ENCODE results near the gene ACSM6.
A peak's percentile ranks its signal among the peaks of the same experiment; 100 is the strongest.
"Not testable (repeated sequence)": the region's sequence is repeated elsewhere in the genome, so short reads cannot be mapped to it uniquely, and the experiment has no call there.

Gene ACSM6, protein sequence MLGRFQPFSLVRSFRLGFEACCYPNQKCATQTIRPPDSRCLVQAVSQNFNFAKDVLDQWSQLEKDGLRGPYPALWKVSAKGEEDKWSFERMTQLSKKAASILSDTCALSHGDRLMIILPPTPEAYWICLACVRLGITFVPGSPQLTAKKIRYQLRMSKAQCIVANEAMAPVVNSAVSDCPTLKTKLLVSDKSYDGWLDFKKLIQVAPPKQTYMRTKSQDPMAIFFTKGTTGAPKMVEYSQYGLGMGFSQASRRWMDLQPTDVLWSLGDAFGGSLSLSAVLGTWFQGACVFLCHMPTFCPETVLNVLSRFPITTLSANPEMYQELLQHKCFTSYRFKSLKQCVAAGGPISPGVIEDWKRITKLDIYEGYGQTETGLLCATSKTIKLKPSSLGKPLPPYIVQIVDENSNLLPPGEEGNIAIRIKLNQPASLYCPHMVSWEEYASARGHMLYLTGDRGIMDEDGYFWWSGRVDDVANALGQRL

DNA sequence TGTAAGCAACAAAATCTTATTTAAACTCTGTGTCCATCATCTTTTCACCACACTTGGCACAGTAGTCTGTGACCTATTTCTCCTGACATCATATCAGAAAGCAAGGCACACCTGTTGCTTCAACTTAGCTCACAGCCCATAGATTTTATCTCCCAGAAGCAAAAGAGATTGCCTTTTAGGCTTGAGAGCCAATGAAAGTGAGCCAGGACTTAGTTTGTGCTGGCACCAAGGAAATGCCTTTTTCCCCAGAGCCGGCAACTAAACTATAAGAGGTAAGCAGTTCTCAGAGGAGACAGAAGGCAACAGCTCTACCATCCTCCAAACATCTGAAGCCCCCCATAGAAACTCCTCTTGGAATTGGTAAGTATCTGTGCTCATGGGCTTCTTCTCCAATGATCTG, at the start of gene ACSM6:
TSS of gene ACSM6 (plus strand) at position 295 of the 400 bp plus-strand sequence. CDS start 248 bp downstream, outside the sequence.
- no peak for DNase-seq

DNA sequence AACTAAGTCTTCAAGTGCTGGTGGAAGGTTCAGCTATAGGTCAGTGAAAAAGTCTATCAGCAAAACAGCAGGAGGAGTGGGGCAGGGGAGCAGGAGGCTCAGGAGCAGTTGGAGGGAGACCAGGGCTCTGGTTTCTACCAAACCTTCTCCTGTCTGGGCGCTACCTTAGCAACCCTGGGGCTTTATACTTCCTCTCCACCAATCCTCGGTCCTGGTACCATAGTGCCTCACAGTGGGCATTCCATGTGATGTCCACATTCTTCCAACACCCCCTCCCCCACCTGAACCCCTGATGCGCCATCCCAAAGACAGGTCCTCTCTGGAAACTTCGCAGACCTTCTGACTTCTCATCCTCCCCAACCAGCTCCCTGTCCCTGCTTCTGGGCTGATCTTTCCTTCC, 25.3 kb upstream of the ACSM6 start:
- DNase-seq: no peak

DNA sequence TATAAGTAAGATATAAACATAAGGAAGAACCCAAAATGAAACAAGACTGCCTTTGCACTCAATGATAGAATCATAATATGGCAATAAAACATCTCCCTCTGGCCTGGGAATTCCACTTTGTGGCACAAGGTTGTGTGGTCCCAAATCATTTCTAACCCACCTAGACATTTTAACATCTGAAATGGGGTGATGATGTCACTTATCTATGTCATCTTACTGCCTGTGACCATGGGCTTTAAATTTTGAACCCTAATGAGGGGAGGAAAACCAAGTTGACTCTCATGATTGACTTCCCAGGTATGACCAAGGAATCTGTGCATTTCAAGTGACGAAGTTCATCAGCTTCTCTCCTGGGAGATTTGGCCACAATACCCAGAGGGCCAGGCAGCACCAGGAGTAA, 24.5 kb upstream of the ACSM6 start:
- no peak for DNase-seq

DNA sequence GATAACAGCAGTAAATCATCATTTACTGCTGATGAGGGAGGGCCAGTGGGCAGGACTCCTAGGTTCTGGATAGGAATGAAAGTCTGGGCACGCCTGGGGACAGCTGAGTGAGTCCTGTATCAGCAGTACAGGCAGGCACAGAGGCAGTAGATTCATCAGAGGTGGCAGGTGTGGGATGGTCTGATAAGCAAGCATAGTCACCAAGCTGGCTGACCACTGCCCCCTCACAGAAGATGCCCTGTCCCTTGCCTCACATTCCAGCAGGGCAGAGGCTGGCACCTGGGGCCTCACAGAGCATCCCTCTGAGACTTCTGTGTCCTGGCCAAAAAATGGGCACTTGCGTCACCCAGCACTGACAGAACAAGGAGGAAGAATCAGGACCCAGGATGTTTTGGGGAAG, 23.2 kb upstream of the ACSM6 start:
- no peak for DNase-seq

DNA sequence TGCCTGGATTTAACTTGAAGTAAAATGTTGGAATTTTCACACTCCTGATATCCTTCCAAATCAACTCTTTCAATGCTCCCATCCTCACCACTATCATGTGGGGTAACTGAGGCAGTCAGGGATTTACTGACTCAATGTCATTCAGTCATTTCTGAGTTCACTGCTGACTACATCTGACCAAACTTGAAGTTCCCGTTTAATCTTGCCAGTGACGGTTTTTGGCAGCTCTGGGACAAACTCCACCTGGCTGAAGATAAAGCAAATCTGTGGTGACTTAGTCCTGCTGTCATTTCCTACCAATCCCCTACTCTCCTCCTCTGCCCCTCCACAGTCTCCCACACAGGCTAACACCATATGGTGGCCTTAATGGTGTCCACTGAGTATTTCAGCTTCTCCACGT, 22.7 kb upstream of the ACSM6 start:
- DNase-seq: no peak

DNA sequence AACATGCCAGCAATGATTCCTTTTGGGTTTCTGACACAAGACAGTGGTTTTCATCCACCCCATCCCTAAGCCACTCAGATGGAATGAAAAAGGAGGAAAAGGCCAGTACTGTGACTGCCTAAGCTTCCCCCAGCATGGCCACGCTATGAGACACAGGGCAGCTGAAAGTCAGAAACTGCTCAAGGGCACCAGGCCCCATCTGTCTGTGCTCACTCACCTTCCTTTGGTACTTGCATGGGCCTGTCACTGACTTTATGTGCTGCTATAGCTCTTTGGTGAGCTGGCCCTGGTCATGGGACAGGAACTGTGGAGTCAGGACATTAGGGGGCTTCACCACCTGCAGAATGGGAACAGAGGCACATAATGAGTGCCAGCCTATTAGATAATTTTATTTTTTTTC, 21.2 kb upstream of the ACSM6 start:
- no peak for DNase-seq

DNA sequence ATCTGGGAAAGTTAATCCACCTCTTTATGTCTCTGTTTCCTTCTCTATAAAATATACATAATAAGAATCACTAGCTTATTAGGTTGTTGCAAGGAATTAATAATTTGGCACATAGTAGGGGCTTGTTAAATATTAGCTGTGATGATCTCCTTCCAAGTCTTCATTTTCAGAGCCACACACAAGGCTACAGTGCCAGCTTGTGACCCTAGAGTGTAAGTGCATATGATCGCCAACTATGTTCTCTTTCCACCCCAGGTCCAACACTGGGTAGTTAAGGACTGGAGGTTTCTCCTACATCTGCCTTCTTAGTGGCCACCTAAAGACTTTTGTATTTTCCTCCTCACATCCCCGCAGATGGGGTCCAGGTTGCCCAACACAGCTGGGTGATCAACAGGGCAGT, 17.9 kb upstream of the ACSM6 start:
- DNase-seq: no peak

DNA sequence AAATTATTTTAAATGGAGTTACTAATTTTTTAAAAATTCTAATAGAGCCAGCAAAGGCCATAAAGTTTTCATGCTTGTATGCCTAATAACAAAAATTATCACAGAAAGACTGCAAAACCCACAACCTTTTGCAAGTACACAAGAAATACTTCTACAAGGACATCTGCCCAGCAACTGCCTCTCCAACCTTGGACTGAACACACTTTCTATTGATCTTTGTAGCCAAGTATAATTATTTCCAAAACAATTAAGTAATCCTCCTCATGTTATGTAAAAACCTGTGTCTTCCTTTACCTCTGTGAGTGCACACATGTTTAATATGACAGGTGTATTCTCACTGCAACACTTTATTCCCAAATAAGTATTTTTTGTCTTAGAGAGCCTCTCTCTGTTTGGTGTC, 16.6 kb upstream of the ACSM6 start:
- DNase-seq: no peak

DNA sequence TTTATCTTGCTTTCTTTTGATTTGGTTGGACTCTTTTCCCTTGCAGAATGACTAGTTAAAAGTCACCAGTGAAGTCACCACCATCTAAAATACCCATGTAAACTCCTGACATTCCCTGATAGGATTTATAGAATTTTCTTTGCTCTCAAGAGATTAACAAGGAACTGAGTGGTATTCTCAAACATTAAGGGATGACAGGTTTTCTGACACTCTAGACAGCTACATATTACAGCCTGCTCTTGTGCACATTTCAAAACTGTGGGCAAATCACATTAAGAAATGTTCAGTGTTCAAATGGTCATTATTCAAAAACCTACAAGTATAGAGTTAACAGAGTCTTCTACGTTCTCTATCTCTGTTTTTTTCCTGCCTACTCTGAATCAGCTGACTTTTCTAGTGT, 15.8 kb upstream of the ACSM6 start:
- no peak for DNase-seq

DNA sequence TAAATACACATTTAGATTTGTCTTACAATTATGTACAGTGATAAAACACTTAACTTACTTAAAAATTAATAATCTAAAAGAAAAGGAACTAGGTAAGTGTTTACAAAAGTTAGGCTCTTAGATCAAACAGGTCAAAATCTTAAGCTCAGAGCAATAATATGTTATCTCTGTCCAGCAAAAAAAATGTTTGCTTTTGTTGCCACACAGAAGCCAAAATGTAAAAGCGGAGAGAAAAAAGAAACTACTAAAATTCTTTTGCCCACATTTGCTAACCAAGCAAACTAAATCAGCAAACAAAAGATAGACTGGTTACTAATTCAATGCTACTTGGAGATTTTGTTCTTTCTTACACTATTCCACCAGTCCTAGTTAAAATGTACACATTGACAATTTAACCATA, 15.2 kb upstream of the ACSM6 start:
- no peak for DNase-seq

DNA sequence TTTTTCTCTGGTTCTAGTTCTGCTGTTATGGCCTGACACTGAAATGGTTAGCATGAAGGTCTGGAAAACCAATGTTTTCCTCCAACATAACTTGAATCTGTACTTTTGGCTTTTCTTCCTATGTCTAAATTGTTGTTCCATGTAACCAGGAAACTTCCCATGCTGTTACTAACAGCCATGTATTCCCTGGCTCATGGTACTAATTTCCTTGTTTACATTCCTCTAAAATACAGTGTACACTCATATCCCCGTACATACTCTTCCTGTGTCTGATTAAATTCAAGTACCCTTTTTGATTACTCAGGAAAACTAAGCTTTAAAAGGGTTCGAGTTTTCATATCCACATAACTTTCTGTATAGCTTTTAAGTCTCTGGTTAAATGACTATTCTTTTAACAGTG, 12.3 kb upstream of the ACSM6 start:
- DNase-seq: no peak

DNA sequence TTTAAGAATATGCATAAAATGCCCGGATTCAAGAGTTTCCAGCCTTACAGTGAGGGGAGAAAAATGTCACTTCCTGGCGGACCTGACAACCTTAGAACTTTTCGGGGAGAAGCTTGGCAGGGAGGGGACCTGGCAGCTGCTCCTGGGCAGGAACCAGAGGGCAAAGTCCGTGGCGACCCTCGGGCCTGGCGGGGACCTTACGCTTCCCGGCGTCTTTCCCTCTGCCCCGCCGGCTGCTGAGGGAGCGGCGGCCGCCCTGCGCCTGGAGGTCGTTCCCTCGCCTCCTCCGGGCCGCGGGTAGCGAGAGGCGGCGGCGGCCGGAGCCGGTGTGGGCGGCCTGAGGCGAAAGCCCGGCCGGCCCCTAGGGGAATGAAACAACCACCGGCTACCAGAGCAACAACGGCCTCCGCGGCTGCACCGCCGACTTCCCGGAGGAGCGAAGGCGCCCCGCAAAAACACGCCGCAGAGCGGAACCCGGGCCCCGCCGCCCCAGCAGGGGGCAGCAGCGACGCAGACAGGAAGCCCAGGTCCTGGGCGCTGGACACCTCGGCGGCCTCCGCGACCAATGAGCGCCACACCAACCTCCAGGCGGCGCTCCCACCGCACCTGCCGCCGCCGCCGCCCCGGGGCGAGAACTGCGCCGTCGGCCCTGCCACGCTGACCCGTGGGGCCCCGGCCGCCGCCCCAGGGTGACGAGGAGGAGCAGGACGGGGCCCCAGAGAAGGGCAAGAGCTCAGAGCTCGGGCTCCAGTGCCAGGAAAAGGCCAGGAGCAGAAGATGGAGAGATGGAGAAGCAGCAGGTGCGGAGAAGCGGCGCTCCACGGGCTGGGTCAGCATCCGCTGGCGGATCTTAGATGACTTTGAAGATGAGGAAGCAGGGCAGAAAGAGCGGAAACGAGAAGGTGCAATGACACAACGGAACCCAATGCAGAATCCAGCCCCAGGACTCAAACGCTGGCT, 10.5 kb upstream of the ACSM6 start:
- DNase-seq: peak; percentile 40

DNA sequence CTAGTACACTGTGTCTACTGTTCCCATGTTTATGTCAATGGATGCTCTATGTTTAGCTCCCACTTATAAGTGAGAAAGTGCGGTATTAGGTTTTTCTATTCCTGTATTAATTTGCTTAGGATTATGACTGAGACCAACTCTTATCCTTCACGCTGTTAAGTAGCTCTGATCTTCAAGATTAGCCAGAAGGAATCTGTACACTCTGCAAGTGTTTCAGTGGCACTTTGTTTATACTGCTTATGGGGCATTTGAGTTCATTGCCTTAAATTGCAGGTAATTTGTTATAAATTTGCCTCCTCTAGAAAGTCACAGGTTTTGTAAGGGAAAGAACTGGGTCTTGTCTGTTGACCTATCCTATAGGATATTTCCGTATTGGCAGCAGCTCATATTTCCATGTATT, 6.4 kb upstream of the ACSM6 start:
- DNase-seq: no peak

DNA sequence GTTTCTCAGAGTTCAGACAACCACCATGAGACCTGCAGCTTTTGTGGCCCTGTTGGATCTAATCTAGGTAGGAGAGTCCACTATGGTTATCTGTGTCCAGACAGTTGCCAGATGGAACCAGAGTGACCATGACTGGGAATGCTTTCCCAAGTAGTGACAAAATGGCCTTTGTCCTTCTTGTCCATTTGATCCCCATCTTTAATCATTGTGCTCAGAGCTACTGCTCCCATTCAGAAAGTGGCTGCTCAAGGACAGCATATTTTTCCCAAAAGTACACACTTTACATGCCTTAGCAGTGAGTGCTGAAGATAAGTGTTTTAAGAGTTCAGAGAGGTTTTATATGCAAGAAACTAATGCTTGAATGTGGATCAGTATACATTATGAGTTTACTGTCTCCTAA, 5.4 kb upstream of the ACSM6 start:
- no peak for DNase-seq

DNA sequence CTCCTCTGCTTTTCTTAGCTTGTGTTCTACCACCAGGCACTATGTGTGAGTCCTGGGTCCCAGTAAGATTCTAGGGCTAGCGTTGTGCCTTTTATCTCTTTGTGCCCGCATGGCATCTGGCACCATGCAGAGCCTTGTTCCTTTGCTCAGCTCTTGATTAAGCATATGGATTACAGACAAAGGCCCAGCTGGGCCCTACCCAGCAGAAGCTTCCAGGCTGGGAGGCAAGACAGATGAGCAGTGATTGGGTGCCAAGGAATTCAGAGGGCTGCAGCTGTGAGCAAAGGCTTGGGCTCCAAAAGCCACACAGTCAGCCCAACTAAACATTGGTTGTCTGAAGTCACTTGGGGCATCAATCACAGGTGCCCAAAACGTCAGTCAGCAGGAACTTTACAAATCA, 2.0 kb downstream of the ACSM6 start:
- no peak for DNase-seq

DNA sequence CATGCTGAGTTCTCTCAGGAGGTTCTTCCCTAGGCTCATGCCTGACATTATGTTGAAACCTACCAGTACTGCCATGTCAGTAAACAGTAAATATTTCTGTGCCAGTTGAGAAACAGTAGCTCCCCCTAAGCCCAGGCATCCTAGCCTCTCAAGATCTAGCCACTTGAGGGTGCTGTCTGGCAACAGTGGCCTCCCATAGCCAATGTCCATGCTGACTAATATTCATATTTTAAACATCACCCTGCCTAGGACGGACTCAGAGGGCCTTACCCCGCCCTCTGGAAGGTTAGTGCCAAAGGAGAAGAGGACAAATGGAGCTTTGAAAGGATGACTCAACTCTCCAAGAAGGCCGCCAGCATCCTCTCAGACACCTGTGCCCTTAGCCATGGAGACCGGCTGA, 7.7 kb downstream of the ACSM6 start:
- no peak for DNase-seq

DNA sequence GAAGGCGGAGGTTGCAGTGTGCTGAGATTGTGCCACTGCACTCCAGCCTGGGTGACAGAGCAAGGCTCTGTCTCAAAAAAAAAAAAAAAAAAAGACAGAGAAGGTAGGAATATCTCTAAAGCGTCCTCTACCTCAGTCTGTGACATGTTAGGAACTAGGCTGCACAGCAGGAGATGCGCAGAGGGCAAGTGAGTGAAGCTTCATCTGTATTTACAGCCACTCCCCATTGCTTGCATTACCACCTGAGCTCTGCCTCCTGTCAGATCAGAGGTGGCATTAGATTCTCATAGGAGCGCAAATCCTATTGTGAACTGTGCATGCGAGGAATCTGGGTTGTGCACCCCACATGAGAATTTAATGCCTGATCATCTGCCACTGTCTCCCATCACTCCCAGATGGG, 8.8 kb downstream of the ACSM6 start:
- not testable (repeated sequence) for DNase-seq

DNA sequence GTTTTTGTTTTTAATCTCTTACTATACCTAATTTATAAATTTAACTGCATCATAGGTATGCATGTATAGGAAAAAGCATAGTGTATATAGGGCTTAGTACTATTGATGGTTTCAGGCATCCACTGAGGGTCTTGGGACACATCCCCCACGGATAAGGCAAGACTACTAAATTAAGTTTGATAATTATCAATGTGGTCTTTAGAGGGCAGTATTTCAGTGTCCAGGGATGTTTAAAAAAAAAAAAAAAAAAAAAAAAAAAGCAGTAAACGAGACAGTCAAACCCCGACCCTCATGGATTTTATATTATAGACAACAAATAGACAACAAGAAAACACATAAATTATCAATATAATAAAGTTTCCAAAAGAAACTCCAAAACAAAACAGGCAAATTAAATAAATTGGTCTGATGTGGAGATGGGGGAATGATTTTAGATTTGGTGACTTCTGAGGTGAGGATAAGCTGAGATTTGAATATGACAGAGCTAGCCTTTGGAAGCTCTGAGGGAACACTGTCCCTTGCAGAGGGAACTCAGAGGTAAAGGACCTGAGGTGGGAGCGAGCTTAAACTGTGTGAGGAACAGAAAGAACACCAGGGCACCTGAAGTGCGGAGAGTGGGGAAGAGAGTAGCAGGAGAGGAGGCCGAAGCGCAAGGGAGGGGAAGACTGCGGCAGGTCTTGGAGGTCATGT, 14.8 kb downstream of the ACSM6 start:
- DNase-seq: no peak

DNA sequence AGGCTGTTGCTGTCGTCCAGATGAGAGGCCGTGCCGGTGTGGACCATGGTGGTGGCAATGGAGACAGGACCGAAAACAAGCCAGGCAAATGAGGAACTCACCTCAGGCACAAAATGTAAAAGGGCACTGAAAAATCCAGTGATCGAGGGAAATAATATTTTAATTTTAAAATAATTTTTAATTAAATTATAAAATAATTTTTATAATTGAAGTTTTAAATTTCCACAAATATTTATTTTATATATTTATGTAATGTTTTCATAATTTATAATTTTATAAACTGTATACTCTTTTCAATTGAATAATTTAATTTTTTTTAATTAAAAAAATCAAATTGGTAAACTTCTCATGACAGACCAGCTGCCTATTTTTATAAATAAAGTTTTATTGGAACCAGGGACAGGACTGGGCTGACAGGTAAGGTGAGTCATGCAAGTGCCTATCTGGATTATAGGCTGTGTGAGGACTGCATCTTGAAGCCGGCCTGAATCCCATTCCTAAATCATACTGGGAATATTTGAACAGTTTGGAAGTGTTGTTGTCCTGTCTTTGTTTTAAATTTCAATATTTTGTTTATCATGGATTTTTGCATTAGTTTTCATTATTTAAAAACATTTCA, 15.6 kb downstream of the ACSM6 start:
- no peak for DNase-seq

DNA sequence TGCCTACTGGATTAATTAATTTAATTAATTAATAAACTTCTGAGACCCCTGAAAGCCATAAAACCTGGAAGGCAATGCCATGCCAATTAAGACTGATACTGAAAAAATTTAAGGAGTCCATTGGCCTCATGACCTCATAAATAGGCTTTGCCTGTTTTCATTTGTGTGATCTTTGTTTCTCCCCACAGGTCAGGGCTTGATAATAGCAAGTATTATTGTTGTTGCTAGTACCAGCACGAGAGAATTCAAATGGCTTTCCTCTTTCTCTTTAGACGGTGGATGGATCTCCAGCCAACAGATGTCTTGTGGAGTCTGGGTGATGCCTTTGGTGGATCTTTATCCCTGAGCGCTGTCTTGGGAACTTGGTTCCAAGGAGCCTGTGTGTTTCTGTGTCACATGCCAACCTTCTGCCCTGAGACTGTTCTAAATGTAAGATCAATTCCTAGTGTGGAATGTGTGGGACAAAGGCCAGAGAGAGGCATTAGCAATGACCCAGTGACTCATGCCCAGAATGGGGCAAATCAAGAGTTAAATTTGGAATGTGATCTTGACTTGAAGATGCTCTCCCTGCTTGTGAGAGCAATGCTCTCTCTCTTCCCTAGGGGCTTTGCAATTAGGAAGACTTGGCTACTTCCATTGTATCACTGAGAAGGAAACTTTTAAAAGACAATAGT, 17.7 kb downstream of the ACSM6 start:
- DNase-seq: no peak

DNA sequence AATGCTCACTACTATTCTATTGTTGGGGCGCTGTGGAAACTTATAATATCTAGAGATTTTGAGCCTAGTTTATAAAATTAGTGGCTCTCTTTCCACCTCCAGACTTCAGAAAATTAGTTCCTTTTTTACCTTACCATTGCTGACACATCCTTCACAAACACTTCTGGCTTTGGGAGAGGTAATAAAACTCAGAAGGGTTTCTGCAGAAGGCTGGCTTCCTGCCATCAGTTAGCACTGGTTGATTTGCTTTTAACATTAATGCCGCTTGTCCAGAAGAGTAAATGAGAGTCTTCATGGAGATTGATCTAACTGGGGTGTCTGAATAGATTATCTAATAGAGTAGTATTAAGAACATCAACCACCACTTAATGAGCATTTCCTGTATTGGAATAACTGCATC, 20.3 kb downstream of the ACSM6 start:
- no peak for DNase-seq

DNA sequence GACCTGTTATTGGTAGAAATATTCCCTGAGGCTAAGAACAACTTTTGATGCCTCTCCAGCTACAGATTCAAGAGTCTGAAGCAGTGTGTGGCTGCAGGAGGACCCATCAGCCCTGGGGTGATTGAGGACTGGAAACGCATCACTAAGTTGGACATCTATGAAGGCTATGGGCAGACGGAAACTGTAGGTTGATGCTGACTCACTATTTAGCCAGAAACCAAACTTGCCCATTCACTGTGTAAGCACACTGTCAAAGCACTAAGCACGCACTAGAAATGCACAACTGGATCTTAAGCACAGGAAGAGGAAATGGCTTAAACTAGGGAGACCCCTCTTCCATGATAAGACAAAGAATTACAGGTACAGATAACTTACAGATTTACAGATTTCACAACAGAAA, 20.8 kb downstream of the ACSM6 start:
- no peak for DNase-seq

Measured in CD4-positive, alpha-beta T cell treated with Interleukin-17A for 1 hour (primary cell).